ENCODE results near the gene SPDYE18.
"Not testable (repeated sequence)": the region's sequence is repeated elsewhere in the genome, so short reads cannot be mapped to it uniquely, and the experiment has no call there.

Gene SPDYE18

GRCh38 chr7:77005461-77006057 lies 56.8 kb downstream of the SPDYE18 start:
- DNase-seq, result not testable (repeated sequence)

GRCh38 chr7:77004151-77004550 lies 58.2 kb downstream of the SPDYE18 start:
- DNase-seq, result not testable (repeated sequence)

- not testable (repeated sequence) for DNase-seq
These were observed 59.1 kb downstream of the SPDYE18 start for GRCh38 chr7:77003241-77003640.

- not testable (repeated sequence) for DNase-seq
These were observed 59.6 kb downstream of the SPDYE18 start for GRCh38 chr7:77002678-77003233.

- DNase-seq, result not testable (repeated sequence)
These were observed 60.3 kb downstream of the SPDYE18 start for GRCh38 chr7:77002104-77002503.
